GM12864 (cell line): ENCODE results near the gene ZNF804B.

Experiments used
- DNase-seq: peaks from one replicate; pipeline ENCODE4 v3.0.0-alpha.2; 2011; ENCODE audit warnings: low read depth
- H3K4me3 ChIP-seq: 2 replicates; pipeline ENCODE4 v1.5.1; 2011; ENCODE audit warnings: mild to moderate bottlenecking, low read depth, low read length, control low read depth
- TF ChIP-seq, protein P1 (sequence below): IDR thresholded peaks from 2 replicates; pipeline ENCODE4 v1.5.1; 2011; ENCODE audit warnings: low read depth, mild to moderate bottlenecking, moderate library complexity, low read length, control low read depth, inconsistent platforms; ENCODE audit errors: missing control alignments

ZNF804B gene

GRCh38 chr7:88818552-88818951, 59.1 kb downstream of the ZNF804B start:
- no peak for DNase-seq
- TF ChIP-seq, protein P1, sequence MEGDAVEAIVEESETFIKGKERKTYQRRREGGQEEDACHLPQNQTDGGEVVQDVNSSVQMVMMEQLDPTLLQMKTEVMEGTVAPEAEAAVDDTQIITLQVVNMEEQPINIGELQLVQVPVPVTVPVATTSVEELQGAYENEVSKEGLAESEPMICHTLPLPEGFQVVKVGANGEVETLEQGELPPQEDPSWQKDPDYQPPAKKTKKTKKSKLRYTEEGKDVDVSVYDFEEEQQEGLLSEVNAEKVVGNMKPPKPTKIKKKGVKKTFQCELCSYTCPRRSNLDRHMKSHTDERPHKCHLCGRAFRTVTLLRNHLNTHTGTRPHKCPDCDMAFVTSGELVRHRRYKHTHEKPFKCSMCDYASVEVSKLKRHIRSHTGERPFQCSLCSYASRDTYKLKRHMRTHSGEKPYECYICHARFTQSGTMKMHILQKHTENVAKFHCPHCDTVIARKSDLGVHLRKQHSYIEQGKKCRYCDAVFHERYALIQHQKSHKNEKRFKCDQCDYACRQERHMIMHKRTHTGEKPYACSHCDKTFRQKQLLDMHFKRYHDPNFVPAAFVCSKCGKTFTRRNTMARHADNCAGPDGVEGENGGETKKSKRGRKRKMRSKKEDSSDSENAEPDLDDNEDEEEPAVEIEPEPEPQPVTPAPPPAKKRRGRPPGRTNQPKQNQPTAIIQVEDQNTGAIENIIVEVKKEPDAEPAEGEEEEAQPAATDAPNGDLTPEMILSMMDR, result no peak
- no peak overlapping the region for H3K4me3 ChIP-seq

GRCh38 chr7:88826222-88826621, 66.7 kb downstream of the ZNF804B start:
- TF ChIP-seq, protein P1, result no peak
- no peak for DNase-seq
- no peak overlapping the region for H3K4me3 ChIP-seq

- no peak overlapping the region for H3K4me3 ChIP-seq
- peak; percentile 18 for DNase-seq
- TF ChIP-seq, protein P1, result peak; percentile 53
Observed at GRCh38 chr7:88835147-88835728, 75.7 kb downstream of the ZNF804B start.

- DNase-seq, result no peak
- TF ChIP-seq, protein P1, result no peak
- no peak overlapping the region for H3K4me3 ChIP-seq
Observed at GRCh38 chr7:88842201-88842600, 82.7 kb downstream of the ZNF804B start.

DNA sequence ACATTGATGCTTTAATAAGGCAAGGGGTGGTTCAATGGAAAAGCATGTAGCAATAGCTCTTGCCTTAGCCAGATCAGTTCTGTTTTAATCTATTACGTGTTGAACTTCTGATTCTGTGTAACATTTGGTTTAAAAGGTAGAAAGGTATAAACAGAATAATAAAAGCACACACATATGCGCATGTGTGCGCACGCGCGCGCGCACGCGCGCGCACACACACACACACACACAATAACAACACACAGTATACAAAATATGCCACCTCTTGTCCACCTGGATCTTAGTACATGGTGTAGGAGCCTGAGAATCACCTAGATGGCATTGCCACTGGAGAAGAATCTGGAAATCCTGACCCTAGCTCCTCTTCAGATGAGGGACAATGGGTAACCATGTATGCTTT, 85.6 kb downstream of the ZNF804B start:
- TF ChIP-seq, protein P1, result no peak
- H3K4me3 ChIP-seq, result no peak overlapping the region

GRCh38 chr7:88851220-88851619, 91.7 kb downstream of the ZNF804B start:
- TF ChIP-seq, protein P1, result no peak
- no peak overlapping the region for H3K4me3 ChIP-seq
- no peak for DNase-seq

More for the DNA sequence above, 85.6 kb downstream of the ZNF804B start:
- no peak for DNase-seq

DNA sequence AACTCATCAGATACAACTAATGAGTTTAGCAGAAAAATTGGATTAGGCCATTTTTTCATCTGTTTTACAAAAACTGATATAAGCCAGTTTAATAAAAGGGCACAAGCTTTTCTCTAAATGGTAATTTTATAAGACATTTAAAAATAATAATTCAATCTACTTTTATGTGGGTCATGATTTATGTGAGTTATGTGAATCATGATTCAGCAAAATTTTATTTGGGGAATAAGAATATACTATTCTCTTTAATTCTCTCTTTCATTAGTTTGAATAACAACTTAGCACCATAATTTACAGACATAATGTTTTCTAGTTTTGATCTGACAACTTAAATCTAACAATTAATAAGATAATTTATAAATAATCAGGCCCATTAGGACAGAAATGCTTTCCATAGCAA, 99.8 kb downstream of the ZNF804B start:
- TF ChIP-seq, protein P1, result no peak
- H3K4me3 ChIP-seq, result no peak overlapping the region
- DNase-seq, result no peak
